IPS DF 4.7 (cell line): ENCODE measurements around the gene USH1G.
"Not testable (repeated sequence)": the region's sequence is repeated elsewhere in the genome, so short reads cannot be mapped to it uniquely, and the experiment has no call there.

ENCODE experiments used
- DNase-seq: peaks from one replicate; pipeline ENCODE4 v3.0.0-alpha.2; 2013; ENCODE audit warnings: low spot score; ENCODE audit errors: extremely low read depth

The USH1G gene

DNA sequence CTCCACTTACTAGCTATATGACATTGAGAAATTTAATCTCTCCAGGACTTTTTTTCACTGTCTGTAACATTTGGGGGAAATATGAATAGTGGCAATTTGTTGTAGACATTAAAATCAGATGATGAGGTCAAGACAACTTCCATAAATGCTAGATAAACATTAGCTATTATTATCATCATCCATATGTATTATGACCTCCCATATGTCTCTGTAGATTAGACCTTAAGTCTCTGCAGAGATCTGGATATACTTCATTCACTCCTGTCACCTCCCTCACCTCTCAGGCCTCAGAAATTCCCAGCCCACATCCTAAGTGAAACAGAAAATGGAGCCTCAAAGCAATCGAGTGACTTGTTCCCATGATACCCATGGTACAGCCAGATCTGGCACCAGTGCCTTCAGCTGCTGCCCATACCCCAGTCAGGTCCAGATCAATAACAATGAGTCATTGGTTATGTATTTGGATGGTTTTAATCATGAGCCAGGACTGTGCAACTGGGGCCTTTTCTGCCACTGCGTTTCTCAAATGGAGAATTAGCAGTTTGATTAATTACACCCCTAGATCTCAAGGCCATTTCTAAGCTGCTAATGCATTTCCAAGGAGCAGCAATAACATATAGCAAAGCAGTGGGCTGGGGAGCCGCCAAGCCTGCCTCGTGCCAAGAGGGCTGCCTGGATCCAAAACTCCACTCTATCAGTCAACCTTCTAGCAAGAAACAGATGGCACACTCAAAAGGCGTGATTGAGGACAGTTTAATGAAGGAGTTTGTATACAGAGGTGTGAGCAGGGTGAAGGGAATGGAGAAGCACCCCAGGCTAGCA lies 47.7 kb downstream of the USH1G start:
- DNase-seq, result no peak

DNA sequence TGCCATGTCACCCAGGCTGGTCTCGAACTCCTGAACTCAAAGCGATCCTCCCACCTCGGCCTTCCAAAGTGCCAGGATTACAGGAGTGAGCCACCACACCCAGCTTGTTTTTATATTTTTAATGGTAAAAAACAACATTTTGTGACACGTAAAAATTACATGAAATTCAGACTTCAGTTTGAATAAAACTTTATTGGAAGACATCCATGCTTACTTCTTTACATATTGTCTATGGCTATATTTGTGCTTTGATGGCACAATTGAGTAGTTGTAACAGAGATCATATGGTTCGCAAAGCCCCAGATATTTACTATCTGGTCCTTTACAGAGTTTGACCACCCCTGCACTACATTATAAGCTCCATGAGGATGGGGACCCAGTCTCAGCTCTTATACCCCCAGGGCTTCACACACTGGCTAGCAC lies 48.4 kb downstream of the USH1G start:
- DNase-seq, result no peak

DNA sequence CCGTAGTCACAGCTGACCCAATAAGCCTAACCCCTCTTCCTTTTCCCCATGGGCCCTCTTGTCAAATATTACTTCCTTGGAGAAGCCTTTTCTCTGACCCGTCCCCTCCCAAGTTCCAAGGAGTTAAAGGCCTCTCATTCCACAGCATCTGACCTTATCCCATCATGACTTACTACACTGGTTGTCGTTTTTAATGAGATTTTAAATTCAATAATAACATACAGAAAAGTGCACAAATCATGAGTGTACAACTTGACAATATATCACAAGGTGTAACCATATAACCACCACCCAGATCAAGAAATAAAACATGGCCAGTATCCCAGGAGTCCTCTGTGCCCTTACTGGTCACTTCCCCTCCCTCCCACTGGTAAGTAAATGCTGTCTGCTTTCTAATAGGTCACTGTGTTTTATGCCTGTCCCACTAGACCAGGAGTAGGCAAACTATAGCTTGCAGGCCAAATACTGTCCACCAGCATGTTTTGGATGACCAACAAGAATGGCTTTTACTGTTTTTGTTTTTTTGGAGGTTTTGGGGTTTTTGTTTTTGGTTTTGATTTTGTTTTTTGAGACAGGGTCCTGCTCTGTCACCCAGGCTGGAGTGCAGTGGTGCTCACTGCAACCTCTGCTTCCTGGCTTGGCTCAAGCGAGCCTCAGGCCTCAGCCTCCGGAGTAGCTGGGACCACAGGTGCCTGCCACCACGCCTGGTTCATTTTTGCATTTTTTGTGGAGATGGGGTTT lies 49.0 kb downstream of the USH1G start:
- DNase-seq, result no peak

DNA sequence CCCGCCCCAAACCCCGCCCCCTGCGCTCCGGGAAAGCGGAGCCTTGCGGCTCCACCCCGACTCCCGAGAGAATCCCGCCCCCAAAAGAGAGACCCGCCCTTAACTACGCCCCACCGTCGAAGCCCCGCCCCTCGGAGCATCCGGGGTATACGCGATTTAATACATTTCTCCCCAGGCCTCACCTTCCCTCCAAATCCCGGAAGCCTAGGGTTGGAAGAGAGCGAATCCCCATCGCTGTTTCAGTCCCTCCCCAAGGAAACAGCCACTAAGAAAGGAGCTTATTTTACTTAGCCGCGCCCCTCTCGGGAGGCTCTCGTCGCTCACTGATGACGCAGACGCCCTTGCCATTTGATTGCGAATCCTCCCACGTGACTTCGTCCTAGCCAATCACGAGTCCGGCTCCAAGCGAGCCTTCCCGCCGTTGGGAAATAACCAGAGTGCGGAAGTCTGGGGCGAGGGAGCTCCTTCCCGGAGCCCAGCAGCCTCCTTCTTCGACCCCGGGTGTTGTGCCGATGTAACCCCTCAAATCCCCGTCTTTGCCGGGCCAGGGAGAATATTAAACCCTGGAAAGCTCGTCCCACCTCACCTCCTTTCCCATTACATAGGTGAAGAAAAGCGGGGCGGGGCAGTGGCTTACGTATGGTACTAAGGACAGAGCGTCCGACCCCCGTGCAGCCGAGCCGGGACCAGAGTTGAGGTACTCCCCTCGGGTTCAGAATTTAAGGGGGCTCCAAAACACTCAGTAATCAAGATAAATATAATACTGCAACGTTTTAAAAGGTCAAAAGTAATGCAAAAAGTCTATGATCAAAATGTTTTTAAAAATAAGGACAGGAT lies 49.8 kb downstream of the USH1G start:
- peak; percentile 99 for DNase-seq

DNA sequence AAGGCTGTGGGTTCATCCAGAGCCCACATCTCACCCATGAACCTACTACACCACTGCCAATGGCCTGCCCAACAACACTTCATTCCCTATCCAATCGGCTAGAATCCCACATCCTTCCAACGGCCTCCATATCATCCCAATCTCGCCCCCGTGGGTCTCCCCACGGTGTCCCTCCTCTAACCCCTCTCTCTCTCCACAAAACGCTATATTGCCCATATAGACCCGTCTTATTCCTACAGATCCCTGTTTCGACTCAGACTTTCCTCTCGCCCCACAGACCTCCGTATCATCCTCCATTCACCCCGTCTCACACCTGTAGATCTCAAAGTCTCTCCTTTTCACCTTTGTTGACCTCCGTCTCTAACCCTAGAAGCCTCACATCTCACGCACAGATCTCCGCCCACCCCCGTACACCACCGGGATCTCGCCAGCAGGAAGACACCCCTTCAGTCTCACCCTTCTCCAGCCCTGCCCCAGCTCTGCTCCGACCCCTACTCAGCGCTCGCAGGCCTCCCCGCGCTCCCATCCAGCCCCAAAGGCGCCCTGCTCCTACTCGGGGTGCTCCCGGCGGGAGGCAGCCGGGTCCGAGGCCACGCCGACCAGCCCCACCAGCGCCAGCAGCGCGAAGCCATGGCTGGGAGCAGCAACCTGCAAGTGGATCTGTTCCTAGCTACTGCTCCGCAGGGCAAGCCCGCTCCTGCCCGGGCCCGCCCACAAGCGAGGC lies 50.6 kb downstream of the USH1G start, which contains the start of gene FDXR:
Gene FDXR, minus strand, starts transcription at position 682 of the 724 bp plus-strand sequence. Its CDS starts 50 bp downstream, at position 632.
- no peak for DNase-seq

DNA sequence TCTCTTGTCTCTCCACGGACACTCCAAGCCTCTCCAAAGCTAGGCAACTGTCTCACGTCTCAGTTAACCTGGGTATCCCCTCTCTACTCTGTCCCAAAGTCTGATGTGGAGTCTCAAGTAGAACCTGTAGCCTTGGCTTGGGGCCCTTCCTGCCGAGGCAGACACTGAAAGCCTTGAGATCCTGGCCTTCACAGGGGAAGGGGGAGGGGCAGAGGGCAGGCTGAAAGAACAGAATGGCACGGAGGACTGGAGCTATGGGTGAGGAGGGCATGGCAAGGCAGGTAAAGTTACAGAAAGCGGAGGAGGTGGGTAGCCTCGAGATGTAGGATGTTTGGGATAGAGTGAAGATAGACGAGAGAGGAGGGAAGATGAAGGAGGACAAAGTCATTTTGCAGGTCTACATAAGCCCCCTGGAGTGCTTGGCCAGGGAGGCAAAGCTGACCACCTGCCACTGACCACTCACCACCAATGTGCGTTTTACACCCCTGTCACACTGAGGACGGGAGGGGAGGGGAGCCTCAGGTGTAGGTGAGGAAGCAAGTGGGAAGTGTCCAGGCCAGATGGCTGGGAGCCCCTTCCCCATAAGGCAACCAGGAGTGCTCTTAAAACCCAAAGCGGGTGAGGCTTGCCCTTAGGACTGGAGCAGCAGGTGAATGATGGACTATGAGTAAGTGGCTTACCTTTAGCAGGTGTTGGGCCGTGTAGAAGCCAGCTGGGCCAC lies 51.5 kb downstream of the USH1G start:
- no peak for DNase-seq

DNA sequence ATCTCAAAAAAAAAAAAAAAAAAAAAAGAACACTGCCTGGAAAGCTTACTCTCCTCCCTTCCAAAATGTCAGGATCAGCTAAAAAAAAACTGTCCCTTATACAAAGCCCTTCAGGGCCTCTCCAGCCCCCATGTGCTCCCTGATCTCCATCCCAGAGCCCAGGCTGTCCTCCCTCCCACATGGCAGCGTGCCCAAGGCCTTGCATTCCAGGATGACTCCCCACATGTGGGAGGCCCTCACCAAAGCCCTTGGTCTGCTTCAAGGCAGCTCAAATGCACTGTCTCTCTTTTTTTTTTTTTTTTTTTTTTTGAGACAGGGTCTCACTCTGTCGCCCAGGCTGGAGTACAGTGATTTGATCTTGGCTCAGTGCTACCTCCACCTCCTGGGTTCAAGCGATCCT lies 52.5 kb downstream of the USH1G start:
- DNase-seq, result no peak

DNA sequence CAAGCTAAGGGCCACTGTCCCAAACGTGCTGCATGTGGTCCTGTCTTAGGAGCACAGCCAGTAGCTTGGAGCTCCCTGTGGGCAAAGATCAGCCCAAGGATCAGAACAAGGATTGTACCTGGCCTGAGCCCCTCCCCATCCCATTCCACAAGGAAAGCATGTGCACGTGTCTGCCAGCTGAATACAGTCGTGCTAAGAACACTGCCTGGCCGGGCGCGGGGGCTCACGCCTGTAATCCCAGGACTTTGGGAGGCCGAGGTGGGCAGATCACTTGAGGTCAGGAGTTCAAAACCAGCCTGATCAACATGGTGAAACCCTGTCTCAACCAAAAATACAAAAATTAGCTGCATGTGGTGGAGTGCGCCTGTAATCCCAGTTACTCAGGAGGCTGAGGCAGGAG lies 53.0 kb downstream of the USH1G start:
- not testable (repeated sequence) for DNase-seq

DNA sequence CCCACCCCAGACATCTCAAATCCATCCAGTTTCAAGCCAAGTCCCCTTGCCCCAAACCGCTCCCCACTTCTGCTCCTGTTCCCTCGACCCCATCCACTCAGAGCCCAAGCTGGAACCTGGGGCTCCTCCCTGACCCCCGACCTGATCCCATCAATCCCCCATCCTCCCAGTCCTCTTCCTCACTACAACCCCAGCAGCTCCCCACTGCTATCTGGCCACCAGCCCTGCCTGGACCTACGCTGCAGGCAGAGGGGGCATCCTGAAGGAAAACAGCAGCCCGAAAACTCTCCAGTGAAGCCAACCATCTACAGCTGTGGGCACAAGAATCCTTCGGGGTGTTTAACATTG lies 54.2 kb downstream of the USH1G start:
- no peak for DNase-seq

DNA sequence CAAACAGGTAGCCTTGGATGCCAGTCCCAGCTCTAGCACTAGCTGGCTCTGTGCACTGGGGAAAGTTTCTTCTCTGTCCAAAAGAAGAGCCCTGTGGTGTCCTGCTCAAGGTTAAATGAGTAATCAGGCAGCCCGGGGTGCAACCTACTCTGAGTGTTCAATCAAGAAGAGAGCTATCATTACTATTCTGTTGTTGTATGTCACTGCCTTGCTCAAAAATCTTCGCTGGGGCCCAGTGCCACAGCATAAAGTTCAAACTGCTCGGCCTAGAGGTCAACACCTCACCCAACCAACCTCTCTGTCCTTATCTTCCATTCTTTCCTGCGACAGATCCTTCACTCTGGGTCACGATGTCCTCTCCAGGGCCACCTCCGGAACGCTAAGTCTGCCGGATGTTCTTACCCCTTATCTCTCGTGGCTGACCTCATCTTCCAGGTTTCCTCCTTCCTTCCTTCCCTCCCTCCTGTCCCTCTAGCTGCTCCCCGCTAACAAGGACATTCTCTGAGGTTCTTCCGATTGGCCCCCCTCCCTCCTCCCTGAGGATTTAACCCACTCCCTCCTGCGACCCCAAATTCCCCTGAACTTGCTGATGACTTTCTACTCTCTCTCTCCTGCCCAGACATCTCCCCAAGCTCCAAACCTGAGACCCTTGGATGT lies 54.7 kb downstream of the USH1G start:
- no peak for DNase-seq

DNA sequence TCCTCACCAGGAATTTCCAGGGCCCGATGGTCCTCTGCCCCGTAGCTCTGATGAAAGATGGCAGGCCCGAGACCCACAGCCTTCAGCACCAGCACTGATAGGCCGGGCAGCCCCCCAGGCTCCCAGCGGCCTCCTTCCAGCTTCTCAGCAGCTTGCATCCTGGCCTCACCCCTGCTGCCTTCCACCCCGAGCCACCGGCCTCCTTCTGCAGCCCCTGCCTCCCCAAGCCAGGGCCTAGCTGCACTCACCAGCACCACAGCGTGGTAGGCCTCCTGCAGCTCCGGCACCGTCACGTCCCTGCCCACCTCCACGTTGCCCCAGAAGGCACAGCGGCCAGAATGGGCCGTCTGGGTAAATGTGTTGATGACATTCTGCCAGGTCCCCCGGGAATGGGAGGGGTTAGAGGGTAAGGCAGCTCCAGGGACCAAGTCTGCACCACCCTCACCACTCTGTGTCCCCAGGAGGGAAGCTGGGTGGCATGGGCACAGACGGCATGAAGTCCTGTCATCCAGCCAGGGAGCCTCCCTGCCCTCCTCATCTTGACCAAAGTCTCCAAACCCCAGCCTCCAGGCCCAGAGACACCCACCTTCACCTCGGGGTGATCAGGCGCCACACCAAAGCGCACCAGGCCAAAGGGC lies 56.7 kb downstream of the USH1G start:
- no peak for DNase-seq
